HG02642 (cell line): ENCODE data around the gene IARS2.
"Not testable (repeated sequence)": the region's sequence is repeated elsewhere in the genome, so short reads cannot be mapped to it uniquely, and the experiment has no call there.

Source experiments
- ATAC-seq: cut with Tn5 transposase; IDR thresholded peaks from one replicate; pipeline ENCODE4 v1.9.1; 2021; ENCODE audit warnings: mild to moderate bottlenecking; ENCODE audit not compliant: unreplicated experiment, poor library complexity

IARS2 gene

GRCh38 chr1:220159041-220159440 lies 65.1 kb downstream of the IARS2 start:
- ATAC-seq = no peak

DNA sequence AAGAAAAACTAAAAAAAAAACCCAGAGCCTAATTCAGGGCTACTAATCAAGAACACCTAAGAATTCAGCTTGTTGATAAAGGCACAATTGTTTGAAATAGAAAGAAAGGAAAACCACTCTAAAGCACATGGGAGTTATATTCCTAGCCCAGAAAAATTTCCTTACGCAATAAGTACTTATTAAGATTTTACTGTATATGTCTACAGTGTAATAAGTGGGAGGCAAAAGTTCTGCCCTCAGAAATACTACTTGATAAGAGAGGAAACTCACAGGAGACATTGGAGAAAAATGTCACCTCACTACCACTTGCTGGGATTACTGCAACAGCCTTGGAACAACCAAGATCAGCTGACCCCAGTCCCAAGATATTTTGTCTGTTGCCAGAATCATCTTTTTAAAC lies 66.1 kb downstream of the IARS2 start:
- no peak for ATAC-seq

- no peak for ATAC-seq
Measured at GRCh38 chr1:220164116-220164515, 70.2 kb downstream of the IARS2 start.

- ATAC-seq = no peak
Measured at GRCh38 chr1:220164517-220164916, 70.6 kb downstream of the IARS2 start.

- no peak for ATAC-seq
Measured at GRCh38 chr1:220166853-220167252, 72.9 kb downstream of the IARS2 start.

DNA sequence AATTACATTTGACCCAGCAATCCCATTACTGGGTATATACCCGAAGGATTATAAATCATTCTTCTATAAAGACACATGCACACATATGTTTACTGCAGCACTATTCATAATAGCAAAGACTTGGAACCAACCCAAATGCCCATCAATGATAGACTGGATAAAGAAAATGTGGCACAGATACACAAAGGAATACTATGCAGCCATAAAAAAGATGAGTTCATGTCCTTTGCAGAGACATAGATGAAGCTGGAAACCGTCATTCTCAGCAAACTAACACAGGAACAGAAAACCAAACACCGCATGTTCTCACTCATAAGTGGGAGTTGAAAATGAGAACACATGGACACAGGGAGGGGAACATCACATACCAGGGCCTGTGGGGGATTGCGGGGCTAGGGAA lies 76.0 kb downstream of the IARS2 start:
- ATAC-seq = not testable (repeated sequence)

DNA sequence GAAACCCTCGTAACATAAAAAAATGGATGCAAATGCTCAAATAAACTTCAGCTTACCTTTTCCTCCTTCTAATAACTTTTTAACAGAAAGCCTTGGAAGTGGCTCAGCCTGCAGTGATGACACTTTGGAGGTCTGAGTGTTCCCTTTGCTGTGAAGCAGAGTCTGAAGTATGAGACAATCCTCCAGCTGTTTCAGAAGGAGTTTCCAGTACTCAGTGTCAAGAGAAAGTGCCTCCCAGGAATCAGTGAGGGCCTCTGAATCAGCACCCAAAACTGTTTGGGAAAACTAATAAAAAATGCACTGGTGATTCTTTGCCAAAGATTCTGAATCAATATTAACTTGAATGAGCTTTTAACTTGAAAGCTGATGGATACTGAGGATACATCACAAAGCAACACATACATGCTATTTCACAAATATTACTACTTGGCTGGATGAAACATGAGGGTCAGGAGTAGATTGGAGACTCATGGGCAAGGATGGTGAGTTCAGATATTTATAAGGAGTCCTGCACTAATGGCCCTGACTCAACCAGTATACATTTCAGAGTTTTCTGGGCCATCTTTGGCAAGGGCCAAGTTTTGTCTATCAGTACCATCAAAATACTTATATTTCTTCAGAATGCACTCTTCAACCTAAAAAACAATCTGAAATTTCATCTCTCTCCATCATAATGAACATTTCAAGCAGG lies 77.0 kb downstream of the IARS2 start:
- no peak for ATAC-seq

DNA sequence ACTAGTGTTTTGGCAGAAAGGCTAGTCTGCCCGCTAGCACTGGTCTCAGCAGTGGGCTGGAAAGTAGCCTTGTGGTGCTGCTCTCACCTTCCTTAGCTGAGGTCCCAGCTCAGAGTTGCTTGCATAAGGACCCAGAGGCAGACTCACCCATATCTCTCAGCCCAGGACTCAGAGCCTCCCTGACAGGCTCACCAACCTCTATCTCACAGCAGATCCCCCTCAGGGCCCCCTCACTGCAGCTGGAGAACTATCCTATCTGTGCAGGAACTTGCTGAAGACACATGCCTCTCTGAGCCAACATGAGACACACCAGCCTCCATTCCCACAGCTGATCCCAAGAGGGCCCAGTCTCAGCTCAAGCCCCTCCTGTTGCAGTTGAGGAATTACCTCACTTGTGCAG lies 82.6 kb downstream of the IARS2 start:
- ATAC-seq = no peak

GRCh38 chr1:220182111-220182510 lies 88.2 kb downstream of the IARS2 start:
- ATAC-seq = no peak

DNA sequence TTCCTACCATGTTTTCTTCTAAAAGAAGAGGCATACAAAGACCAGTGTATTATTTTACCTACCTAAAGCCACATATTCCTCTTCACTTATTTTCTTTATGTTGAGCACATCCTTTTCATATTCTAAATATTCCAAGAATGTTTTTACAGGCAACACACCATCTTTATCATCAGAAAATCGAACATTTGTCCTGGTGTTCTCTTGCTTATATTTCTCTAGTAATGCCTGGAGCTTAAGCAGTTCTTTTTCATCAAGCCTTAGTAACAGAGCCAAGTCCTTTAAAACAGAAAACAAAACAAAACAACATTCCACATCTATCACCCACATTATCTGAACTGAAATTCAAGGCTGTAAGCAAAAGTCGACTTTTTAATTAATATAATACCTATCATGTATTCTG lies 88.7 kb downstream of the IARS2 start:
- ATAC-seq = no peak

DNA sequence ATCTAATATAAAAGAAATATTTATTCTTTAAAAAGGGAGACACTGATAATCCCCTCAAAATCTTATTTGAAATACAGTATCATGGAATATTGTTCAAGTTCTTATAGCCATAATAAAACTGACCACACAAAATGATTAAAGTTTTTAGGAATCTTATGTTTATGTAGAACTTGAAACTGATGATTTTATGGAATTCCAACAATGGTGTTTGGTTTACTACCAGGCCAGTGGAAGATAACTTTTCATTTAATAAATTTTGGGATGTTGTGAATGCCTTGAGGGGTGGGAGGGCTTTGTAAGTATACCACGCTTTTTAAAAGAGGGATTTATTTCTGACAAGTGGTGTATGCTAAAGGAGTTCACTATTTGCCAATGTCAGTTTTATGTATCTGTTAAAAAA lies 90.6 kb downstream of the IARS2 start:
- ATAC-seq = no peak

GRCh38 chr1:220186752-220187151 lies 92.8 kb downstream of the IARS2 start:
- no peak for ATAC-seq

DNA sequence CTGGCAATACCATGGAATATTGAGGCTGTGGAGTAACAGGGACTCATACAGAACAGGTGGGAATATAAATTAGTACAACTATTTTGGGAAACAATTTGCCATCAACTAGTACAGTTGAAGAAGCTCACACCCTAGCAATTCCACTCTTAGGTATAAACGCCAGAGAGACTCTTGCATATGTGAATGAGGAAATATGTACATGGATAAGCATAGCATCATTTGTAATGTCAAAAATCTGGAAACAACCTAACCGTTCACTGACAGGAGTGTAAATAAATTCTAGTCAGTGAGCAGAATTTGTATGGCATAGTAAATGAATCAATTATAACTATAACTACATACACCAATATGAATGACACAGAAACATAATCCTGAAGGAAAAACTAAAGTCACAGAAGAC lies 94.6 kb downstream of the IARS2 start:
- no peak for ATAC-seq

GRCh38 chr1:220189750-220190347 lies 95.9 kb downstream of the IARS2 start:
- no peak for ATAC-seq

DNA sequence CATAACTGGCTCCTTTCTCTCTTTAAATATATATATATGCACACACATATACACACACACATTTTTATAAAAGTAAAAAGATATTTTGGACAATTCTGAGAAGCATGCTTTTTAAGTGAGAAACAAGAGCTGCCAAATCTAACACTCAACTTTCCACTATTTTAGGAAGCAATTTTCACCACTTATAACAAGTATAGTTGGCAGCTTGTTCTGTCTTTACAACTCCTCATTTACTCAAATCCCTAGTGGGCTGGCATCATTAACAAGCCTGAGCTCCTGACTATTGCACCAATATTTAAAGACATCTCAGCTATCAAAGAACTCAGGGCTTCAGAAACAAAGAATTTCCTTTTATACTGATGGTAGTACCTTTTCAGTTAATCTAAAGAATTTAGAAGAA lies 101.8 kb downstream of the IARS2 start:
- ATAC-seq = no peak
